IPS-18c (cell line): ENCODE results near the gene C4BPA.

Experiments used
- H3K4me3 ChIP-seq: 2 replicates; pipeline ENCODE4 v1.7.0; 2013; ENCODE audit warnings: low read depth, mild to moderate bottlenecking, low read length, moderate library complexity; ENCODE audit not compliant: insufficient read depth
- H3K9me3 ChIP-seq: one replicate; pipeline ENCODE4 v1.6.1; 2013; ENCODE audit warnings: mild to moderate bottlenecking, low read length, moderate library complexity; ENCODE audit not compliant: control insufficient read depth, insufficient read depth

C4BPA gene

DNA sequence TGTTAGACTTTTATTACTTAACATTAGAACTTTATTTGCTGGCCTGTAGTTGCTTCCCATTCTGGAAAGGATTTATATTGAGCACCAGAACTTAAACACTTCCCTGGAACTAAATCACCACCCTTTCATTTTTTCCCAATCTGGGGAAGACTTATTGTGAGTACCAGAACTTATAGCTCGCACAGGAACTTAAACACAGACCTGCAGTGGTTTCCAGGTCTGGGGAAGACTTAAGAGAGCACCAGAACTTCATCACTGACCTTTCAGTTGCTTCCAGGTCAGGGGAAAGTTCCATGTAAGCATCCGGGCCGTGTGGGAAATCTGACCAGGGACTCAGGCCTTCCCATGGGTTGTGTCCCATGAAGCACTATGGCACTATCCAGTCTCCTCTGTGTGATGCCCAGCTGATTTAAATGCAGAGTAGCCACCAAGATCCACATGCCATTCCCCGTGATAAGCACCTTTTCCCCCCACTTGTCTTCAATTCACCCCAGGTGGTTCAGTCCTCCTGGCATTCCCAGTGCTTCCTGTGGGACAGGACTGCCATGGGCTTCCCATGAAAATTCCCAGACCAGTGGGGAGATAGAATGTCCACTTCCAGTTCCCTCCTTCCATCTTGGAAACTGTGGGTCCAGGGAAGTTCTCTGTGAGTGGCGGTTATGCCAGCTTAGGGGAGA is 48.9 kb downstream of the C4BPA start:
- Histone ChIP-seq H3K4me3 (no peak overlapping the region), H3K9me3 (no peaks in the 10 kb centered on the region)

DNA sequence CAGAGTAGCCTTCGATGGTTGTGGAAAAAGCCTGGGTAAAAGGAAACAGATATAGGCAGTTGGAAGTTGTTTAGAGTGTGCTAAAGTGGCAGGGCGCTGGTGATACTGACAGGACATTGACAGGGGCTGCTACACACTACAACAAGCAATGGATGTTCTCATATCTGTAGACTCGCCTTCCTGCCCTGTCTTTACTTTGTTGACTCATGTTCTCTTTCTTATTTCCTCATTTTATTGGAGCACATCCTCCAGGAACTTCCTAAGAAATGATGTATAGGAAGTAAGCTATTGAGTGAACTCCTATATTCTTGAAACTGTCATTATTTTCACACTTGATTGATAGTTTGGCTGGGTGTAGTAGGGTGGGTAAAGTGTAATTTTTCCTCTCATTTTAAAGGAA is 51.0 kb downstream of the C4BPA start:
- no peaks in the 10 kb centered on the region for H3K9me3 ChIP-seq
- H3K4me3 ChIP-seq: no peak overlapping the region

DNA sequence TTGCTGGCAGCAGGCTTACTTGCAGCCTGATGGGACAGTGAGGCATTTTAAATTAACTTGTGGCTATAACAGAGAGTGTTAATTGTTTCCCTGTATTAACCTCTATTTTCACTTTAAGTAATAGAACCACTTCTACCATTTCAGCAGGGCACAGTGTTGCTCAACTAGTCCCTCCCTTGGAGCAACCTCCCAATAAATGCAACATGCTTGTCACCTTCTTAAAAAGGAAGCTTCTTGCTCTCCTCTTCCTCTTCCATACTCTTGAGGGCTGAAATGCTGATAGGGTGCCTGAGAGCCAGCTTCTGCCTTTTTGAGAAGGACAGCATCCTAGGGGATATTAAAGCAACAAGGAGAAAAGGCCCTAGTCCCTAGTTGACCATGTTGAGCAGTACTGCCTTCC is 52.1 kb downstream of the C4BPA start:
- Histone ChIP-seq H3K9me3 (no peaks in the 10 kb centered on the region), H3K4me3 (no peak overlapping the region)

DNA sequence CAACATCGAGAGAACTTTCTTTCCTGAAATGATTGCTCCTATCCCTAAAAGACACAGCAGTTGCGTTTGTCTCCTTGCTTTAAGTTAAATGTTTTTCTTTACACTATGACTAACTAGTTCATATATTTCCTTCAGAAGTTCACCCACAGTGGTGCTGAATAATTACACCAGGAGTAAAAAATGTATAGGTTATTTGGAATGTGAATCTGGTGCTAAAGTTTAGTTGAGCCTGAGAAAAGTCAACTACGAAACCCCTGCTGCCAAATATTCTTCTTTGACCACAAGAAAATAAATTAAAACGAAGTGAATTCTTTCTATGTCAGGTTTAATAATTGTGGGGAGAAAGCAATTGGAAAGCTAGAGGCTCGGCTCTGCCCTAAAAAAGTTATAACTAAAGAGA is 52.8 kb downstream of the C4BPA start:
- Histone ChIP-seq H3K4me3 (no peak overlapping the region), H3K9me3 (no peaks in the 10 kb centered on the region)

DNA sequence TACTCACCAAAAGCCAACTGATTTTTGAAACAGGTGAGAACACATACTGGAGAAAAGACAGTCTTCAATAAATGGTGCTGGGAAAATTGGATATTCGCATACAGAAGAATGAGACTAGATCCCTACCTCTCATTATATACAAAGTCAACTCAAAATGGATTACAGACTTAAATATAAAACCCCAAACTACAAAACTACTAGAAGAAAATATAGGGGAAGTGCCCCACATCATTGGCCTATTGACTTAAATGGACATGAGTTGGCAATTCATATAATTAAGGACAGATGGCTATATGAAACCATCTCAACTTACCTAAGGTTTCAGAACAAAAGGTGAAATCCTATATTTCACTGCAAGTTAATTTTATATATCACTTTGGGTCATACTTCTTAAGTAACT is 60.1 kb downstream of the C4BPA start:
- H3K4me3 ChIP-seq: no peak overlapping the region
- no peaks in the 10 kb centered on the region for H3K9me3 ChIP-seq

DNA sequence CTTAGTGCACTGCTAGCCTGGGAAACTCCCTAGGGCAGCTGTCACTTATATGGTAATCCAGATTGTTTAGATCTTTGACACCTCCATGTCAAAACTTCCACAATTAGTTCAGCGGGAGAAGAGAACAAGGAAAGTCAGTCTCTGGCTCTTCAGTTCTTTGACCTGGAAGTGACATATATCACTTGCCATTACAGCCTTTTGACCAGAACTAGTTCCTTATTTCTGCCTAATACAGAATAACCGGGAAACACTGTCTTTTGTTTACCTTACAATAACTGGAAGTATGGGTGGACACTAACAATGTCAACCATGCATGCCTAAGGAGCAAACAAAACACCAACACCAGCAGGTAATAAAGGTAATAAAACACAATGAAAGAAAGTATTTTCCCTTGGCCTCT is 68.3 kb downstream of the C4BPA start:
- no peak overlapping the region for H3K4me3 ChIP-seq
- peaks cover 4% of the 10 kb centered on the region for H3K9me3 ChIP-seq

DNA sequence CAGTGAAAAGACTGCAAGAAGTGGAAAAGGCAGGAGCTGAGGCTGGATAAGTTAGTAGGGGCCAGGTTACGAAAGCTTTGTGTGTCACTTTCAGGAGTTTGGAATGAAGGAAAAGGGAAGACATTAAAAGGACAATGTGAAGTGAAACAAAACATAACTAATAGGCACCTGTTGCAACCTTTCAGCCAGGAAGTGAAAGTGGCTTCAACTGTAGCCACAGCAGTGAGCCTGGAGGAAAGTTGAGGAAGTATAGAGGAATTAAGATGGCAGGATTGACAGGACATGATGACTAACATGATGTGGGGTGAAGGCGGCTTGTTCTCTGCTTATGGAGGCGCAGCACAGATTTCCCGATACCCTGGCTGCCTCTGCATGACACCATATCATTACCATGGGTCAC is 68.9 kb downstream of the C4BPA start:
- no peak overlapping the region for H3K4me3 ChIP-seq
- H3K9me3 ChIP-seq: peaks cover 4% of the 10 kb centered on the region

DNA sequence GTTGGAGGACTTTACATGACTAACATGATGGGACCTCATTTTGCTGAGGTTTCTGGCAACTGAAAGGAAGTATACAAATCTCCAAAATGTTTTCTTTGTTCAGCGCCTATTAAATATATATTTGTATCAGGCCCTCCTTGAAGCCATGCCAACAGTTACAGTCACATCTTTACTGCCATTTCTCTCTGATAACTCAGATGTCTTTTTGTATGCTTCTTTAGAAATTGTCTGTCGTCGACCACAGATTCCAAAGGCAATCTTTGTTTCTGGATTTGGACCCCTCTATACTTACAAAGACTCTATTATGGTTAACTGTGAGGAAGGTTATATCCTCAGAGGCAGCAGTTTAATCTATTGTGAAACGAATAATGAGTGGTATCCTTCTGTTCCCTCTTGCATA is 69.4 kb downstream of the C4BPA start:
- peaks cover 4% of the 10 kb centered on the region for H3K9me3 ChIP-seq
- no peak overlapping the region for H3K4me3 ChIP-seq

DNA sequence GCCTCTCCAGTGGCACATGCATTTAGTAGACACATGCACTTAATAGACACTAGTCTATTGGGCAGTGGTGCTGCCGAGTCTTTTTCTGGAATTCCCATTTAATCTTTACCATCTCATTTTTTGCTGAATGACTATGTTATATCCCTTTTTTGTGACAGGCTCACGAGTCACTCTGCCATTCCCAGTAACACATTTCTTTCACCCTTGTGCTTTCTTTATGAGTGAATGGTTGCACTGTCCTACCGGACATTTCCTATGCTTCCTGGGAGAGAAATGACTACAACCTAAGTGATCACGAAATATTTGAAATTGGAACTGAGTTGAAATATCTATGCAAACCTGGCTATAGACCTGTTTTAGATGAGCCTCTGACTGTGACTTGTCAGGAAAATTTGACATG is 70.9 kb downstream of the C4BPA start:
- H3K9me3 ChIP-seq: no peaks in the 10 kb centered on the region
- no peak overlapping the region for H3K4me3 ChIP-seq

DNA sequence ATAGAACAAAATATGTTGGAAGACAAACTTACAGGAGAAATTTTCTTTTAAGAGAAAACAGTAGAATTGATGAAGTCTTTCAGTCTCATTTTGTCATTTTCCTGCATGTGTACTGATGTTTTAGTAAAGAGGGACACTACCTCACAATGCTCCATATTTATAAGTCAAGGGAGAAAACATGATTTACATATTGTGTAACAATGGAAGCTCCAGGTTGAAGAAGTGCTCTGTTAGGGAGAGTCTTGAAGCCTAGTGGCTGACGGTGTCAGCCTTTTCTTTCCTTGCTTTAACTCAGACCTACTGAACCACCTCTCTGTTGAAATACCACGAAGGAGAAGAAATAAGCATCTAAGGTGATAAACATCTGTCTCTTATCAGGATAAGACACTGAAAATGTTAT is 75.0 kb downstream of the C4BPA start:
- no peaks in the 10 kb centered on the region for H3K9me3 ChIP-seq
- H3K4me3 ChIP-seq: no peak overlapping the region

DNA sequence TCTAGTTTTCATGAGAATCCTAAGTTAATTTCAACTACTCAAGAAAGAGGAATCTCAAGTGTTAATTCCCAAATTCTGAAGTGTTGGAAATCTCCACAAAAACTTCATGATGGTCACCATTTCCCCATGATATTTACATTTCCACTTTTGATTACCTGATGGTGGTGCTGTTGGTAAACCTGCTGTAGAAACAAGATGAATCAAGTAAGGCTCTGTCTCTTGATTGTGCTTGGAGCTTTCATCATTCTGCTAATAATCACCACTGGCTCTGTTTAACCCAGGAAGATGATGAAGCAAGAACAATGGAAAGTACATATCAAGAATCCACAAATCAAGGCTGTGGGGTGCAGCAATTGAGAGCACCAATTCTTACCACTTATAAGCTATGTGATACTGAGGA is 77.8 kb downstream of the C4BPA start:
- Histone ChIP-seq H3K9me3 (no peaks in the 10 kb centered on the region), H3K4me3 (no peak overlapping the region)

DNA sequence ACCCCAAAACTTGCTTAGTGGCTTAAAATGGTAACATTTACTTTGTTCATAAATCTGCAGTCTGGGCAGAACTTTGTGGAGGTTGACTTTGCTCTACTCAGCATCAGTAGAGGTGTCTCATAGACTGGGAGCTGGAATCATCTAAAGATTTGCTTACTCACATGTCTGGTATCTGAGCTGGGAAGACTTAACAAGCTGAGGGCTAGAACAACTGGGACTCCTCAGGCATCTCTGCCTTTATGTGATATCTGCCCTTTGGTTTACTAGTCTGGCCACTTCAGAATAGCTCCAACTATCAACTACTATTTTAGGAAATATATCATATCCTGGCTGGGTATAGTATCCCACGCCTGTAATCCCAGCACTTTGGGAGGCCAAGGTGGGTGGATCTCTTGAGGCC is 82.5 kb downstream of the C4BPA start:
- H3K9me3 ChIP-seq: no peaks in the 10 kb centered on the region
- no peak overlapping the region for H3K4me3 ChIP-seq

DNA sequence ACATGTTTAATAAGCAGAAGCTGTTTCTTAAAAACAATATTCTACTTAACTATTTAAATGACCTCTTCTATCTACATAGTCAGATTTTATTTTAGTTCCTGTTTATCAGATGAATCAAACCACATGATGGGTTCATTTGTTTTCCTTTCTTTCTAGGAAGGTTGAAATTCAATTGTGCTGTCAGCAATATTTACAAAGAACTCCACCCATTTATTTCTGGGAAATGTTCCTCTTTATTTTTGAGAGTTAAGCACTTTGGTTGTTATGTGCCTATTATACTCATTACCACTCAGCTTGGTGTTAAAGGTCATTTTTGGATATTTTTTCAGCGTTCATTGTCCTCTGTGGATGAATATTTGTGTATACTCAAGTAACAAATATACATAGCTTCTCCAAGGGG is 84.9 kb downstream of the C4BPA start:
- H3K9me3 ChIP-seq: no peaks in the 10 kb centered on the region
- H3K4me3 ChIP-seq: no peak overlapping the region

DNA sequence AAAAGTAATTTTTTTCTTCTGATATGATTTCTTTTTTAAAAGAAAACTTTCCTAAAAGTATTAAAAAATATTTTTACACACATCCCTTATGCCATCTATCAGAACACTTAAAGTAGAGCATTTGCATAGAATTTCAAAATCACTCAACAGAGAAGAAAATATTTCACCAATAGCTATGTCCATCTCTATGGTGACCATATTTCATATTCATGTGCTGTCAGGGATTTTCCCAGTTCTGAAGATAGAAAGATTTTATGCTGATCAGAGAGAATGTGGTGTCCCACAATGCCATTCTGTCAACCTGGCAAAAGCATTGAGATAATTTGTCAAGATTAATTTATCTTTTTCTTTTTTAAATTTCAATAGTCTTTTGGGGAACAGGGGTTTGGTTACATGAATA is 87.0 kb downstream of the C4BPA start:
- no peak overlapping the region for H3K4me3 ChIP-seq
- H3K9me3 ChIP-seq: no peaks in the 10 kb centered on the region

DNA sequence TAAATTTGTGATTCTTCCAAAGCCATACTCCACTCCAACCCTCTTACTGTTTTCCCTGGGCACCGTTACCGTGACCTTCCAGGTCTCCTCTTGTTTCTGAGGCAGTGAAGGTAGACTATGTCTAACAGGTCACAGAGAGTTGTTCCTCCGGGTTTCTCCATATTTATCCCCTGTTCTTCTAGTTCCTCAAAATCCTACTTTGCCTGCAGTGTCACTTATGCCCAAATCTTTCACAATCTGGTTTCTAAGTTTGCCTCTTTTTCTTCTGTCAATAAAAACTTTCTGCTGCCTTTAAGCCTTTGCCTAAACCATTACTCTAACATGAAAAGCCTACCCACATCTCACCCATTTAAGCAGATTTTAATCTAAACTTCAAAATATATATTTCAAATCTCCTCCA is 87.7 kb downstream of the C4BPA start:
- Histone ChIP-seq H3K4me3 (no peak overlapping the region), H3K9me3 (no peaks in the 10 kb centered on the region)

DNA sequence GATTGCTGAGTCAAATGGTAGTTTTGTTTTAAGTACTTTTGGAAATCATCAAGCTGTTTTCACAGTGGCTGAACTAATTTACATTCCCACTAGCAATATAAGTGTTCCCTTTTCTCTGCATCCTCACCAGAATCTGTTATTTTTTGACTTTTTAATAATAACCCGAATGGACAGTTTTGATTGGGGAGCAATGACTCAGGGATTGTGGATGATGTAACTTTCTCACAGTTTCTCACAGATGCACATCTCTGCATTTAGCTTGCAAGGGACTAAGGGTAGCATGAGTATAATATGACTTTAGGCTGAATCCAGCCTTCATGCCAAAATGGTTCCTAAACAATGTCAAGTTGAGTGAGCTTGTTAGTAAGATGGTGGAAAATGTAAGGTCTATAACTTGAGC is 90.2 kb downstream of the C4BPA start:
- H3K4me3 ChIP-seq: no peak overlapping the region
- H3K9me3 ChIP-seq: no peaks in the 10 kb centered on the region
